ENCODE measurements around the gene NXPH4.

Gene NXPH4

GRCh38 chr12:57236201-57236924 lies 19.8 kb downstream of the NXPH4 start:
- FAIRE-seq, result no peak
- no peak for TF ChIP-seq CTCF (IDR thresholded peaks at IDR 0.05; ENCODE audit: insufficient read depth, missing control alignments)
- no peak for DNase-seq (ENCODE audit: insufficient read length, low spot score)

- no peak for TF ChIP-seq CTCF (IDR thresholded peaks at IDR 0.05; ENCODE audit: insufficient read depth, missing control alignments)
- DNase-seq (ENCODE audit: insufficient read length, low spot score), result no peak
- FAIRE-seq, result no peak
These were observed 20.5 kb downstream of the NXPH4 start for GRCh38 chr12:57236925-57237595.

- no peak for FAIRE-seq
- no peak for DNase-seq (ENCODE audit: insufficient read length, low spot score)
- no peak for TF ChIP-seq CTCF (IDR thresholded peaks at IDR 0.05; ENCODE audit: insufficient read depth, missing control alignments)
These were observed 21.0 kb downstream of the NXPH4 start for GRCh38 chr12:57237596-57237931.

- TF ChIP-seq CTCF (IDR thresholded peaks at IDR 0.05; ENCODE audit: insufficient read depth, missing control alignments), result no peak
- DNase-seq (ENCODE audit: insufficient read length, low spot score) (no peak), FAIRE-seq (no peak)
These were observed 21.6 kb downstream of the NXPH4 start for GRCh38 chr12:57237932-57238853.

- peak; percentile 100 for TF ChIP-seq CTCF (IDR thresholded peaks at IDR 0.05; ENCODE audit: insufficient read depth, missing control alignments)
- FAIRE-seq, result no peak
- DNase-seq (ENCODE audit: insufficient read length, low spot score), result peak; percentile 99
These were observed 22.4 kb downstream of the NXPH4 start for GRCh38 chr12:57238854-57239554.

GRCh38 chr12:57239587-57240065 lies 23.0 kb downstream of the NXPH4 start:
- TF ChIP-seq CTCF (IDR thresholded peaks at IDR 0.05; ENCODE audit: insufficient read depth, missing control alignments), result no peak
- no peak for DNase-seq (ENCODE audit: insufficient read length, low spot score)
- no peak for FAIRE-seq
